ENCODE results near the gene GPR142.

Gene GPR142

DNA sequence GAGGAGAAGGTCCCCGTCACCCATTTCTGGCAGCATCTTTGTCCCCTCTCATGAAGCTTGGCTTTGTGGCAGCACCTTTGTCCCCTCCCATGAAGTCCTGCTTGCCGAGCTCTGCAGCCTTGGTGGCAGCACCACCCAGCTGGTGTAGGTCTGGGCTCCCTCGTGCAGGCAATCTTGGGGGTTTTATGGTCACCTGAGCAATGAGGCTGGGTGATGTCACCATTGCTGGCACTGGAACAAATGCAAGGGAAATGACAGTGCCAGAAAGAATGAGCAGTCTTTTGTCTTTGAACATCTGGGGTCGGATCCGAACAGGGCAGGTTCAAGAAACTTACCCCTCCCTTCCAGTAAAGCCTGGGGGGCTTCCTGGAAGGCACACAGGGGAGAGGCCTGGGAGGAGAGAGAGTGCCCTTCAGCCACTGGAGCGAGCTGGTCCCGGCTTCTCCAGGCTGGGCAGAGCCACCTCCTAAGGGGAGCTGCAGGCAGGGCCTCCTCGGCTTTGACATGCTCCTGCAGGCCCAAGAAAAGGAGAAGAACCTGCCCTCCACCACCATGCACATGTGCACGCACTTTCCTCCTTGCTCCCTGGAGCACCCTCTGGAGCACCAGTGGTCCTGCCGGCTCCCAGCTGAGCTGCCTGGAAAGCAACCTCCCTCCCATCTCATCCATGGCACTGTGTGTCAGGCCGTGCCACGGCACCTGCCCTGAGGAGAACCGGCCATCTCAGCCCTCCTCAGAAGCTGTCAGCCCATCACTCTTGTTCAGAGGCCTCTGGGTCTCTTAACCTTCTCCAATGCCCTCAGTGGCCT lies 21.7 kb upstream of the GPR142 start:
- no peak for FAIRE-seq

DNA sequence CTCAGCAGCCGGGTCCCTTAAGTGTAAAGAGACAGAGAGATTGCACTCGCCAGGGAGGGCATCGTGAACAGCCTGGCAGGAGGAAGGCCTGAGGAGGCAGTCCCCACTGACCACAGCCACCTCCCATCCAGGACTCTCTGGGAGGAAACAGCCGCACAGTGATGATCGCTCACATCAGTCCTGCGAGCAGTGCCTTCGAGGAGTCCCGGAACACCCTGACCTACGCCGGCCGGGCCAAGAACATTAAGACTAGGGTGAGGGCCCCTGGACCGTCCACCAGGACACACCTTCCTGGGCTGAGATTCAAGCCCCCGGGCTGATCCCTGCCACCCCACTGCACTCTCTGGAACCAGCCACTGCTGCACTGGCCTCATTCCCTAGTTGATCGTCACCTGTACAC lies 19.7 kb upstream of the GPR142 start:
- FAIRE-seq, result no peak

DNA sequence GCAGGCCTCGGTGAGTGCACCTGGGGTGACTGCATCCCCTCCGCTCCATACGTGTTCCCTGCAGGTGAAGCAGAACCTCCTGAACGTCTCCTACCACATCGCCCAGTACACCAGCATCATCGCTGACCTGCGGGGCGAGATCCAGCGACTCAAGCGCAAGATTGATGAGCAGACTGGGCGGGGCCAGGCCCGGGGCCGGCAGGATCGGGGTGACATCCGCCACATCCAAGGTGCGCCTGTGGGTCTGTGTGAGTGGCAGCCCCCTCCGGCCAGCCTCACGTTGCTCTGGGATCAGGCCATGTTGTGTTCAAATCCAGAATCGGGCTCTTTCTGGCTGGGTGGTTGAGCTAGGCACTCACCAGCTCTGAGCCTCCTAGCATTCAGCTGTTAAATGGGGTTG lies 18.2 kb upstream of the GPR142 start:
- no peak for FAIRE-seq

DNA sequence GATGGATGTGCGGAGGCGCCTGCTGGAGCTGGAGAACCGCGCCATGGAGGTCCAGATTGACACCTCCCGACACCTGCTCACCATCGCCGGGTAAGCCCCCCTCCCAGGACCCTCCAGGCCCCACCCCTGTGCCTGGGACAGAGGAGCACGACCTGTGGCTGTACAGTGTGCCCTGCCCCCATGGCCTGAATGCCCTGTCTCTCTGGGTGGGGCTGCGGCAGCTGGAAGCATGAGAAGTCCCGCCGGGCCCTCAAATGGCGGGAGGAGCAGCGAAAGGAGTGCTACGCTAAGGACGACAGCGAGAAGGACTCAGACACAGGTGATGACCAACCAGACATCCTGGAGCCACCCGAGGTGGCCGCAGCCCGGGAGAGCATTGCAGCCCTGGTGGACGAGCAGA lies 16.8 kb upstream of the GPR142 start:
- FAIRE-seq, result no peak

DNA sequence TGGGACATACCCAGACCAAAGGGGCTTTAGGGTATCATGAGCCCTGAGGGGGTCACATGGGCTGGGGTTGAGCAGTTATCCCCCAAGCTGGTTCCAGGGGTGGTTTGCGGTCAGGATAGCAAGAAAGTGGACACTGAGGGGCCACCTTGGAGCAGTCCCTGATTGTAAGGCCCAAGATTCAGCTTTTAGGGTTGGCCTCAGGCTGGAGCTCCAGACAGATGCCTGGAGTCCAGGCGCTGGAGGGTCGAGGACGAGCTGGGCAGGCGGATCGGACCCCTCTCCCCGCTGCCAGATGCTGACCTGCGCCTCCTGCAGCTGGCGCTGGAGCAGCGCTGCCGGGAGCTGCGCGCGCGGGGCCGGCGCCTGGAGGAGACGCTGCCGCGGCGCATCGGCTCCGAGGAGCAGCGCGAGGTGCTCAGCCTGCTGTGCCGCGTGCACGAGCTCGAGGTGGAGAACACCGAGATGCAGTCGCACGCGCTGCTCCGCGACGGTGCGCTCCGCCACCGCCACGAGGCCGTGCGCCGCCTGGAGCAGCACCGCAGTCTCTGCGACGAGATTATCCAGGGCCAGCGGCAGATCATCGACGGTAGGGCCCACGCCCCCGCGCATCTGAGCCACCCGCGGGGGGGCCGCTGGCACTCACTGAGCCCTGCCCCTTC lies 15.6 kb upstream of the GPR142 start:
- no peak for FAIRE-seq

DNA sequence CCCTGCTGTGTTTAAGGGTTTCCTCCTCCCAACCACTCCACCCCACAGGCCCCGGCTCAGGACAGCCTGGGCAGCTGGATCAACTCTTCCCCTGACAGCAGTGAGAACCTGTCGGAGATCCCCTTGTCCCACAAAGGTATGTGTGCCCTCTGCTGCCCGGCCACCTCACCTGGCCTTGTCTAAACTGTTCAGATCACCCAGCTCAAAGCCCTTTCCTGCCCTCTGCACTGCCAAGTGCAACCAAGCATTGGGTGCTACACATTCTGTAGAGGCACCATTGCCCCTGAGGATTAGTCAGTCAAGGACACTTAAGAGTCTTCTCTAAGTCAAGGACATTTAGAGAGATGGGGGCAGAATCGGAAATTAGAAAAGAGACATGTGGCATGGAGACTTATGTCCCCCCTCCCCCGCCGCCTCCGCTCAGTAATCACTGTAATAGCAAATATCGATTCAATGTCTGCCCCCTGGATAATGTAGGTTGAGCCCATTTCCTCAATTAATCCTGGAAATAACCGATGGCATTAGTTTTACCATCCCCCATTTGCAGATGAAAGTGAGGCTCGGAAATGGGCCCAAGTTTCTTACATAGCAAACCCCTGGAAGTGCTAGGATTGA lies 13.8 kb upstream of the GPR142 start:
- no peak for FAIRE-seq

DNA sequence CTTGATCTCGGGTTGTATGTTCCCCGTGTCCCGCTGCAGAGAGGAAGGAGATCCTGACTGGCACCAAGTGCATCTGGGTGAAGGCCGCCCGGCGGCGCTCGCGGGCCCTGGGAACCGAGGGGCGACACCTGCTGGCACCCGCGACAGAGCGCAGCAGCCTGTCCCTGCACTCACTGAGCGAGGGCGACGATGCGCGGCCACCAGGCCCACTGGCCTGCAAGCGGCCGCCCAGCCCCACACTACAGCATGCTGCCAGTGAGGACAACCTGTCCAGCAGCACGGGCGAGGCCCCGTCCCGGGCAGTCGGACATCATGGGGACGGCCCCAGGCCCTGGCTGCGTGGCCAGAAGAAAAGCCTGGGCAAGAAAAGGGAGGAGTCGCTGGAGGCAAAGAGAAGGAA lies 13.2 kb upstream of the GPR142 start:
- no peak for FAIRE-seq

DNA sequence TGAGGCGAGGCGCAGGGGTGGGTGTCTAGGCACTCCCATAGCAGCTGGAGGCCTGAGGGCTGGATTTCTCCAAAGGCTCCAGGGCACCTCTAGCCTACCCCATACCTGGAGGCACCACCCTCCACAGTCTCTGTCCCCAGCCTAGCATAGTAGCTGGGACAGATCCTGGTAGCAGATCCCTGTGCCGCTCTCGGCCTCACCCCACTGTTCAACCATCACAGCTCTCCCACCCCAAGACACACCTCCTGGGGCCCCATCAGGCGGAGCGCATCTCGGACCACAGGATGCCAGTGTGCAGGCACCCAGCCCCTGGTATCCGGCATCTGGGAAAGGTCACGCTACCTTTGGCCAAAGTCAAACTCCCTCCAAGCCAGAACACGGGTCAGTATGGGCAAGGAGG lies 12.7 kb upstream of the GPR142 start:
- no peak for FAIRE-seq

DNA sequence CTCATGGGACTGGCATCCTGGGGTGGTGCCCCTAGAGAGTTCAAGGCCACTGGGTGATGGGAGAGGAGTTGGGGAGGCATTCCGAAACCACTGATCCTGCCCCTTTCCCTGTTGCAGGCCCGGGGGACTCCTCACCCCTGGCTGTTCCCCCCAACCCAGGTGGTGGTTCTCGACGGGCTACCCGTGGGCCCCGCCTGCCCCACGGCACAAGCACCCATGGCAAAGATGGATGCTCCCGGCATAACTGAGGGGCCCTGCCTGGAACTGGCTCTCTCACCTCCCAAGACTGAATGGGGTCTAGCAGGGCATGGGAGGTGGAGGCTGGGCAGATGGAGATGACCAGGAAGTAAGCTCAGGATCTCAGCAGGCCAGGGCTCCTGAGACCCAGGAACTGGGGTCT lies 12.2 kb upstream of the GPR142 start:
- no peak for FAIRE-seq

DNA sequence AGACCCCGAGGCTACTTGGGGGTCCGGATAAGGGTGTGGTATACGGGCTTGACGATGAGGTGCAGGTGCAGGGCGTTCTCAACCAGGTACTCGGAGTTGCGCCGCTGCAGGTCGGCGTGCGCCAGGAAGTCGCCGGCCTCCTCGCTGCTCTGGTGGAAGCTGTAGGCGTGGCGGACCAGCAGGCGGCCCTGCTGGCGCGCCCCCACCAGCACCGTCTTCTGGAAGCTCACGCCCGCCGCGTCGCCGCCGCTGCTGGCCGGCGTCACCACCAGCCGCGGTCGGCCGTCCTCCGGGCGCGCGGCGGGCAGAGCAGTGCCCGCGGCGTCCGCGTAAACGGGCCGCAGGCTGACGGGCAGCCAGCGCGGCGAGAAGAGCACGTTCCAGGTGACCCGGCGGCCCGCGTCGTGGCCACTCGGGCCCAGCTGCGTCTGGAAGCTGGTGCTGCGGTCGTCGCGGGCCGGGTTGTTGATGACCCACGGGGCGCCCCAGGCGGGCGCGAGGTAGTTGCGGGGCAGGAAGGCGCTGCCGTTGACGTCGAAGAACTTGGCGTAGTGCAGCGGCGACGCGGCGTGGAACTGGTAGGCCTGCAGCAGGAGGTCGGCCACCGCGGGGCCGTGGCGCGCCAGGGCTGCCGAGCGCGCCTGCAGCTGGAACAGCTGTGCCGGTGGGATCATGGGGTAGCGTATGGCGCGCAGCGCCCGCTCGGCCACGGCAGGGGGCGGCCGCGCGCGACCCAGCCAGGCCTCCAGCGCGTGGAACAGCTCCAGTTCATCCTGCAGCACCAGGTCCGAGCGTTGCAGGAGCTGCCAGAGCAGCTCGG lies 10.4 kb upstream of the GPR142 start:
- FAIRE-seq, result no peak

DNA sequence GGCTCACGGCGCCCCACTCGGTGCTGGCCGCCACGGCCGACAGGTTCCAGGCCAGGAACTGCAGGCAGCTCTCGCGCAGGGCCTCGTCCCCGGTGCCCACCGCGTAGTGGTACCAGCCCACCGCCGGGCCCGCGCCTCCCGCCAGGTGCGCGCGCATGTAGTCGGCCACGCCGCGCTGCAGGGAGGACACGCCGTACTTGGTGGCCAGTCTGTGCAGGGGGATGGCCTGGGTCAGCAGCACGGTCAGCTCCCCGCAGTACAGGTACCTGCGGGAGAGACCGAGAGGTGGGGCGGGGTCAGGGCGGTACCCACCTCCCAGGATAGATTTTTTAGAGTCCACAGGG lies 9.9 kb upstream of the GPR142 start:
- FAIRE-seq, result no peak

DNA sequence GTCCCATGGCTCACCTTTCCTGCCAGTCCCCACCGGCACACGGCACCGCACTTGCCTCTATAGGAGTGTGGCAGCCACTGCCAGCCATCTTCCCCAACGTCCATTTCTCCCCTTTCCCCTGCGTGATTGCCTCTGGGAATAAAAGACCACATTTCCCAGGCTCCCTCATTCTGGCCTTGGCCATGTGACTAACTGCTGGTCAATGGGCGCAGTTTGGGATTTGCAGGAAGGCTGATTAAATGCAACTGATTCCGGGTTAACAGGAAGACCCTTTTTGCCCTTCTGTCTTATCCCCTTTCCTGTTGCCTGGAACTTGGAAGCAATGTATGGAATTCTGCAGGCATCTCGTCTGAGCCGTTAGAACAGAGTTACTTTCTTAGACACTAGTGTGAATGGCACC lies 8.6 kb upstream of the GPR142 start:
- no peak for FAIRE-seq

DNA sequence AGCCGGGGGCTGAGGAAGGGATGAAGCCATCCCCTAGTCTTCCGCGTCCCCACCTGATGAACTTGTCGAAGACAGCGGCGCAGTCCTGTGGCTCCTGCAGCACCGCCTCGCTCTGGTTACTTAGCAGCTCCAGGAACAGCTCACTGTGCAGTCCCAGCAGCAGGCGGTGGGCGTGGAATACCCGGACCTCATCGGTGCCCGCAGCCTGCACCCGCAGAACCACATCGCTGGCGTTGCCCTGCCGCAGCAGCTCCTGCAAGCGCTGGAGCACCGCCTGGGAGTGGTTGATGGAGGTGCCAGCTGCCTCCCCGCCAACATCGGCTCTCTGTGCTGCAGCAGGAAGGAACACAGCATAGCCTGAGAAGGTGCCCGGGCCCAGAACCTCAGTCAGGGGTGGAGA lies 7.4 kb upstream of the GPR142 start:
- FAIRE-seq, result no peak

DNA sequence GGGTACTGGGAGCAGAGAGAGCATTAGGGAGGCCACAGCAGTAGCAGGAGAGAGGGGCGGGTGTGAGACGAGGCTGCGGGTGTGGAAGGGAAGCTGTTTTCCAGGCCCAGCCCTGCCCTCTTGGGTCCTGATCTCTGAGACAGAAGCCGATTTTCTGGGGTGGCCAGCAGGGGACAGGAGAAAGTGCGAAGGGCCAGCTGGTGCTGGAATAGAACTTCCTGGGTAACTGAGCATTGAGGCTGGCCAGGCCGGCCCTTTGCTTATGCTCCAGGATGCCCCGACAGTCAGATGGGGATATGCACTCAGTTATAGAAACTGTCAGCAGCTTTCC lies 6.4 kb upstream of the GPR142 start:
- FAIRE-seq, result no peak

DNA sequence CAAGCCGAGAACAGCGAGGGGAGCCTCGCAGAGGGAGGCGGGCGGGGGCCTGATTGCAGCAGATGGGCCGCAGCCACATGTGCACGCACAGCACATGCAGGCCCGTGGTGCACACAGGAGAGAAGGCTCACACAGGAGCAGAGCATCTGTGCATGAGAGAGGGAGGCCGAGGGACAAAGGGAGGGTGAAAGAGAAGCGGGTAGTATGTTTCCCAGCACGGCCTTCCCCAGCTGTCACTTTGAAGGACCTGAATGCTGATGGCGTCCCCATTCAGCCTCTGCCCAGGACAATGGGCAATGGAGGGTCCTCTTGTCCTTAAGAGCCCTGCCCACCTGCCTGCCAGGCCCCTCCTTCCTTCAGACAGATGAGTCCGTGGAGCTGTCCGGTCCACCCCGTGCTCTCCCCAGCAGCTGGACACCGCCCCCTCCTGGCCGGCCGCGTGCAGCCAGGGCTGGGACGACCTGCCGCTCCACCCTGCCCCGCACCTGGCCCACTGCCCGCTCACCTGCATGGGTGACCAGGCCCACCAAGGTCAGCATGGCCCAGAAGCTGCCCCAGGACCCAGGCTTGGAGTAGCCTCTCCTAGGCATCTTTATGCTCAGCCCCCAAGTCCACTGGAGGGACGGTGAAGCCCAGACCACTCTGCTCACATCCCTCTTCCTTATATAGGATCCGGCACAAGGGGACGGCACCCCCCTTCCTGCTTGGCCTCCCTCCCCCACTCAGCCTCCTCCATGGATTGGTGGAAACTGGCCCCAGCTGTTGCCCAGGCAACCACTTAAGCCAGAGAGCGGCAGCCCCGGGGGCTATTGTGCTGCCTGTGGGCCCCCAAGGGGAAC lies 5.9 kb upstream of the GPR142 start, which contains the start of gene BTBD17:
Gene BTBD17 (minus strand): TSS at position 639 of the 839 bp plus-strand sequence. CDS start 49 bp downstream, at position 590.
- no peak for FAIRE-seq

DNA sequence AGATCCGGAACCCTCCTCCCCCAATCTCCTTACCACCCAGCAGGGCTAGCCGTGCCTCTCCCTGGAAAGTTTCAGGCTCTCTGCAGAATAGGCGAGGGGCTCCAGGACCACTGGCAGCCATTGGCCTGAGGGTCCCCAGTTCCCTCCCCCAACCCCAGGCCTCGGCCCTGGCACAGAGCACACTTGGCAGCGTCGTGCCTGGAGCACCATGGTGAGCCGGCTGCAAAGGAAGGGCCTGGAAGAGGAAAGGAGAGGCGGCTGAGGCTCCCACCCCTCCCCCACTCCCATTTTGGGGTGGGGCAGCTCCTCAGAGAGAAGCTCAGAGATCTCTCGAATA lies 5.3 kb upstream of the GPR142 start:
- no peak for FAIRE-seq

DNA sequence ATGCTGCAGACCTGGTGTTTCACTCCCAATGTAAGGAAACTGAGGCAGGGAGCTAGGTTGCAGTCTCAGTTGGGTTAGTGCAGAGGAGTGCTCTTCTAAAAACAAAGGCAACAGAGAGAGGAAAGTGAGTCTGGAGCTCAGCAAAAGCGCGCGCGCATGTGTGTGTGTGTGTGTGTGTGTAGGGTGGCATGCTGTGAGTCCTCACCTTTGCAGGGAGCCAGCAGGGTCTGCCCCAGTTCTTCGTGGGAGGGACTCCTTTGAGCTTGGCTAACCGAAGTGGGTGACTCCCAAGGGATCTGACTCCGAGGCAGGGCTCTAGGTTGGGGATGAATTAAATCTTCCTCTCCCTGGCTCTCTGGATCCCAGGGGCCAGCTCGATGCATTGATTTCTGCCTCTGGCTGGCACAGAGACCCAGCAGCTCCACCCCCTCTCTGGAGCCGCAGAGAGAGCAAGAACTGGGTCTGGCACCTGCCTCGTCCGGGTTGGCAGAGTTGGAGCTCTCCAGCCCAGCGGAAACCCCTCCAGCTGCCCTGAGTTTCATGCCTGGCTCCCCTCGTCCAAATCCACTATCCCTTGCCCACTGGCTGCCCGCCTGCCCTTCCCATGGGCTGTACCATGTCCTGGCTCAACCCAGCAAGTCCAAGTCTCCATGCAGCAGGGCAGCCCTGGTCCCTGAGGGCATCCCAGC lies 4.4 kb upstream of the GPR142 start:
- no peak for FAIRE-seq

DNA sequence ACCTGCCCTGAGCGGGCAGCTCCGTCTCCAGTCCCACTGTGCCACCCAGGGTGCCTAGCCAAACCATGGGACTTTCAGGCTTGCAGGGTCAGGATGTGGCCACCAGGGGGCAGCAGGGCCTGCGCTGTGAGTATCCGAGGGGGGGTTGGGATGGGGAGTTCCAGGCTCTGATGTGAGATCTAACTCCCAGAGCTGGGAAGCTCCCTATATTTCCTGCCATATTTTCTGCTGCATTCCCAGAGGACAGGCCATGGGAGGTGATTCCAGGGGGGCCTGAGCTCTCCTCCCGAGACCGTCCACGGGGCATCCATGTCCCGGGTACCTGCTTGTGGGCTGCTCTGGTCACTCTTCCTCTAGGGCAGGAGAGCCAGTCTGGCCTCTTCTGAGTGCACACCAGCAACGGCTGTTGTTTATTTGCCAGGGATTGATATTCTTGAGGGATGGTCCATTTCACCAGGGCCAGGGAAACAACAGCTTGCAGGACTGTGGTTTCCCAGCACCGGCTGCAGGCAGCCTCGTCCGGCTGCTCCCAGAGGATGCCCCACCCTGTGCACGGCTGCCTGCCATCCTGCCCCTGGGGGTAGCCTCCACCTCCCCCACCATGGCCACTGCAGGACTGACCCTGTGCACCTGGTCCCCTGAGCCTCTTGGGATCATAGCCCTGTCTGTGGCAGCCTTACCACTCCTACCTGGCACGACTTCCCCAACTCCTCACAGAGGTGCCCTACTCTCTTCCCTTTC lies 1.2 kb downstream of the GPR142 start:
- no peak for FAIRE-seq

DNA sequence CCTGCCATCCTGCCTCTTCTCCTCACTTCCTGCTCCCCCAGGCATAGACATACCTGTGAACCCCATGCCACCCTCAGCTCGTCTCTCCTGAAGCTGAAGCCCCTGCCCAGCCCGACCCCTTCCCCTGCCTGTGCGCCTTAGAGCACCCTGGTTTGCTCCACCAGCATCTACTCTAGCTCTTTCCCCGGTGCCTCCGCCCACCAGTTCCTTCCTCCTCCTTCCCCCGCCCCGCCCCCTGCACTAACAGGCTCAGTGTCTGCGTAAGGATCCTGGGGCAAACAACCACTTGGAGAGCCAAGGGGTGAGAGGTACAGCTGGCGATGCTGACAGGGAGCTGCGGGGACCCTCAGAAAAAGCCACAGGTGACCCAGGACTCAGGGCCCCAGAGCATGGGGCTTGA lies 1.9 kb downstream of the GPR142 start:
- FAIRE-seq, result no peak

DNA sequence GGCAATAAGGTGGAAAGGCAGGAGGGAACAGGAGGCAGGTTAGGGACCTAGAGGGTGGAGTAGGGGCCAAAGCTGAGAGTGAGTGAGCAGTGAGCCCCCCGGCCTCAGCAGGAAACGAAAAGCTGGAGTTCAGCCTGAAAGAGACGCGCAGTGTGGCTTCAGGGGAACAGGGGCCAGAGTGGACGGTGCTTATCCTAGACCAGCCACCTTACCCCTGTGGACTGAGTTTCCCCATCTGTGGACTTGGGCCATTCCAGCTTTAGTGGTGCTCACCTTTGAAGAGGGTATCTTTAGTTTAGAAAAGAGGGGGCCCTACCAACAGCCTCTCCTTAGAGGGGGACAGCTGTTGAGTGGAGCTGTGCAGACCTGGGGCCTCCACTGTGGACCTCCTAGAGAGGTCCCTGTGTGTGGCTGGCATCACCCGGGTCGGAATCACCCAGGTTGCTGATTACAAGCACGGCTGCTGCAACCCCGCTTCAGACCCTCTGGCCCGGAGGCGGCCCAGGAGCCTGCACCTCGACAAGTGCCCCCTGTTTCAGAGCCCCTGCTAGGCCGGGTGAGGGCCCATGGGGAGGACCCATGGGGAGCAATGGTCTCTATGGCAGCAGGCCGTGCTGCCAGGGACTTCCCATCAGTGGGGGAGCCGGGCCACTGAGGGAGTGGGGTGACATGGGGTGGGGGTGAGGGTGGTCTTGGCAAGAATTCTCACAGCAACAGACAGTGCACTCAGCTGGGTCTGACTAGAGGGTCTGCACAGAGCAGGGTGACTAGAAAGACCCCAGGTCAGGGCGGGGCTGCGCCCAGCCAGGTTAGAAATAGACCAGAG lies 2.6 kb downstream of the GPR142 start:
- FAIRE-seq, result no peak
